ENCODE measurements around the gene MTMR2. TPM values are rescaled to one million over a fixed set of nuclear protein-coding genes. Genes with fewer than 3 reads are reported as not detected.
A peak's percentile ranks its signal among the peaks of the same experiment; 100 is the strongest.

The MTMR2 gene
- total and polyA plus RNA-seq, 9 of the 15 experiments (the other 6 are each of a cell fraction or from before 2014, with no cell fraction given): 12.6 to 35.8 (median 25.2) TPM

- TF ChIP-seq ZBTB12 (CRISPR knock-in tag; IDR thresholded peaks at IDR 0.05) (peak; percentile 94), SREBF2 (CRISPR knock-in tag; IDR thresholded peaks at IDR 0.05) (no peak), PHF8 (IDR thresholded peaks at IDR 0.05; ENCODE audit: borderline replicate concordance, low read length) (peak; percentile 74), ARID3A (IDR thresholded peaks at IDR 0.05; ENCODE audit: borderline replicate concordance, low read depth, low read length) (no peak), ZNF140 (CRISPR knock-in tag; IDR thresholded peaks at IDR 0.05) (no peak), ZBTB1 (CRISPR knock-in tag; IDR thresholded peaks at IDR 0.05; ENCODE audit: borderline replicate concordance, low read depth) (peak; percentile 25; the same call in 1 of the 2 replicates), FOXO4 (CRISPR knock-in tag; IDR thresholded peaks at IDR 0.05) (no peak), GABPB1 (CRISPR knock-in tag; IDR thresholded peaks at IDR 0.05) (peak; percentile 24; the same call in 1 of the 2 replicates), CGGBP1 (CRISPR knock-in tag; IDR thresholded peaks at IDR 0.05) (no peak), ZHX1 (conservative IDR thresholded peaks at IDR 0.05; ENCODE audit: low read length) (no peak), TAF1 (IDR thresholded peaks at IDR 0.05; ENCODE audit: control insufficient read depth, extremely low read depth, insufficient read depth, low read length, severe bottlenecking) (peak; percentile 71), GABPA (tag; conservative IDR thresholded peaks at IDR 0.05; ENCODE audit: low read depth) (peak; percentile 47), RUNX1 (IDR thresholded peaks at IDR 0.05; ENCODE audit: low read depth) (no peak), FUS (optimal IDR thresholded peaks at IDR 0.05; ENCODE audit: low read depth, low read length) (no peak), SRSF3 (IDR thresholded peaks at IDR 0.05; ENCODE audit: insufficient read depth, low read length) (no peak), KHSRP (IDR thresholded peaks at IDR 0.05) (peak; percentile 93), TEAD4 (IDR thresholded peaks at IDR 0.05; ENCODE audit: low read length) (0 out of 2 replicates have a peak, but pooled peaks have one; percentile 3), TEAD4 (CRISPR knock-in tag; IDR thresholded peaks at IDR 0.05; ENCODE audit: borderline replicate concordance) (no peak), CXXC5 (CRISPR knock-in tag; IDR thresholded peaks at IDR 0.05) (peak; percentile 86), NCOA2 (IDR thresholded peaks at IDR 0.05; ENCODE audit: partially characterized antibody in 2 of 2) (no peak), DPF2 (IDR thresholded peaks at IDR 0.05) (peak; percentile 34; the same call in 1 of the 2 replicates)
These were observed 133.6 kb downstream of the MTMR2 start, which contains the start of gene CEP57 (continued) for GRCh38 chr11:95790123-95790932.
